ENCODE results near the gene TTYH3. TPM values are rescaled to one million over a fixed set of nuclear protein-coding genes. Genes with fewer than 3 reads are reported as not detected.
A peak's percentile ranks its signal among the peaks of the same experiment; 100 is the strongest.

The TTYH3 gene
- total and polyA plus RNA-seq, 2 of the 13 experiments (the other 11 are each of a cell fraction or from before 2014, with no cell fraction given) = 26.3 to 50.0 TPM

- TF ChIP-seq AKNA (CRISPR knock-in tag; IDR thresholded peaks at IDR 0.05; ENCODE audit: borderline replicate concordance) (no peak), ZNF562 (CRISPR knock-in tag; IDR thresholded peaks at IDR 0.05; ENCODE audit: borderline replicate concordance) (no peak), ZBTB33 (CRISPR knock-in tag; IDR thresholded peaks at IDR 0.05) (no peak; the same call in 1 of the 2 replicates), CTCF (CRISPR knock-in tag; IDR thresholded peaks at IDR 0.05) (peak; percentile 14; the same call in 1 of the 2 replicates), MAFK (conservative IDR thresholded peaks at IDR 0.05 in 1 of 2, IDR thresholded peaks at IDR 0.05 in 1 of 2; ENCODE audit: low read length in 2 of 2) (no peak), PTBP1 (IDR thresholded peaks at IDR 0.05; ENCODE audit: low read depth, low read length, poor library complexity, severe bottlenecking) (no peak), SUZ12 (IDR thresholded peaks at IDR 0.05; ENCODE audit: low read depth, low read length) (no peak), HNF1B (CRISPR knock-in tag; IDR thresholded peaks at IDR 0.05) (peak; percentile 91), ZNF646 (CRISPR knock-in tag; IDR thresholded peaks at IDR 0.05) (no peak), SRY (CRISPR knock-in tag; IDR thresholded peaks at IDR 0.05) (no peak), KLF6 (CRISPR knock-in tag; IDR thresholded peaks at IDR 0.05) (no peak)
Measured at GRCh38 chr7:2621948-2622640, 9.7 kb upstream of the TTYH3 start (continued).

Measured in HepG2 (cell line).